GM18508 (cell line): ENCODE results near the gene PTCD1.
"Not testable (repeated sequence)": the region's sequence is repeated elsewhere in the genome, so short reads cannot be mapped to it uniquely, and the experiment has no call there.

Experiments used
- ATAC-seq: cut with Tn5 transposase; IDR thresholded peaks from one replicate; pipeline ENCODE4 v1.9.1; 2021; ENCODE audit warnings: moderate number of reproducible peaks; ENCODE audit not compliant: insufficient read depth, unreplicated experiment

The PTCD1 gene

DNA sequence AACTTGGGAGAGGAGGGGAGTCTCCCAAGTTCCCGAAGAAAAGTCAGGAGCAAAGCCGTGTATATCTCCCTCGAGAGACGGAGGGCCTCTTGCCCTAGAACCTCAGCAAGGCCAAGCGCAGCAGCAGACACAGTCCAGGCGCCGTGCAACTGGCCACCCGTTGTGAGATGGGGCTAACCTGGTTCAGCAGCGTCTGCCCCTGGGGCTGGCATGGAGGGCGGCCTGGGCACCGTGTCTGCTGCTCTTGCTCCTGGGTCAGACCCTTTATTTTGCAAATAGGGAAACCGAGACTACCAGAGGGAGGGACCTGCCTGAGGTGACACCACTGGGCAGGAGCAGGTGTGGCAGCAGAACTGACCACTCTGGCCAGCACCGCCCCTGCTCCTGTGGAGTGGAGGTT lies 13.9 kb upstream of the PTCD1 start:
- no peak for ATAC-seq

- ATAC-seq = no peak
Observed at GRCh38 chr7:99451936-99452335, 13.3 kb upstream of the PTCD1 start.

DNA sequence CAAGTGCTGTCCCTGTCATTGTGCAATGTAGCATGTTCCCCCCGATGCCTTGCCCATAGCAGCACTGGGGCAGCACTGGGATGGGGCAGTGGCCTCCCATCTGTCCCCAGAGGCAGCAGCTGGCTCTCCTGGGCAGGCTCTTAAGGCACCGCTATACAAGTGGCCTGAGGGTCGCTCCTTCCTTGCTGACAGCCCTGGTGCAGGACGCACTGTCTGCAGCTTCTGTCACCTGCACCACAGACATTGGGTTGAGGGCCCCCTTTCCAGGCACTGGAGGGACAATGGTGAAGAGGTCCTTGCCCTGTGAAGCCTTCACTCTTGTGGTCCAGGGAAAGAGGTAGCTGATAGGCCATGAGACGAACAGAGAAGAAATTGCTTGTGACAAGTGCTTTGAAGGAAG lies 10.7 kb upstream of the PTCD1 start:
- no peak for ATAC-seq

DNA sequence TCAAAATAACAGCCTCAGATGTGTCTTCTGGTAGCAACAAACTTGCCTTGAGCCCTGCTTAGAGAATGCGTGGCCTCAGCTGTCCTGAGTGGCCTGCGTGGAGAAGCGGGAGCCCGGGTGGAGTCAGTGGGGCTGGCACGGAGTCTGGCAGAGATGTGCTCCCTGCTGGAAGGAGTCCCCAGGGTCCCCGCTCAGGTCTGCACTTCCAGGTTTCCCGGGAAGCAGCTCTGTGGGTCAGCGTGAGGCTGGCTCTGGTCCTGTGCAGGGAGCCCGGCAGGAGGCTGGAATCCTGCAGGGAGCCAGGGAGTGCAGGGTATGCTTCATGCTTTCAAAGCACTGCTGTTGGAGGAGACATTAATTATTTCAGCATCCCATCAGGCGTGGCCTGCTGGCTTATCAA lies 10.3 kb upstream of the PTCD1 start:
- no peak for ATAC-seq

DNA sequence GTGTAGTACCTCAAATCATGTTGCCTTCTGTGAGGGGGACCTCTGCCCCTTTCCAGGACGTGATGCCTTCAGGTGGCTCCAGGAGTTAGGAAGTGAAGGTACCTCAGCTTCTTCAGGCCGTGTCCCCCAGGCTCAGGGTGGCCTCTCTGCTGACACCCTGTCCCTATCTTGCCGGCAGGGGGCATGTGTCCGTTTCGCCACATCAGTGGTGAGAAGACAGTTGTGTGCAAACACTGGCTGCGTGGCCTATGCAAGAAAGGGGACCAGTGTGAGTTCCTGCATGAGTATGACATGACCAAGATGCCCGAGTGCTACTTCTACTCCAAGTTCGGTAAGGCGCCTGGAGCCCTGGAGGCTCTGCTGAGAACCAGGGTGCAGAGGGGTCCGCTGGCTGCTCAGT lies 9.3 kb upstream of the PTCD1 start:
- no peak for ATAC-seq

DNA sequence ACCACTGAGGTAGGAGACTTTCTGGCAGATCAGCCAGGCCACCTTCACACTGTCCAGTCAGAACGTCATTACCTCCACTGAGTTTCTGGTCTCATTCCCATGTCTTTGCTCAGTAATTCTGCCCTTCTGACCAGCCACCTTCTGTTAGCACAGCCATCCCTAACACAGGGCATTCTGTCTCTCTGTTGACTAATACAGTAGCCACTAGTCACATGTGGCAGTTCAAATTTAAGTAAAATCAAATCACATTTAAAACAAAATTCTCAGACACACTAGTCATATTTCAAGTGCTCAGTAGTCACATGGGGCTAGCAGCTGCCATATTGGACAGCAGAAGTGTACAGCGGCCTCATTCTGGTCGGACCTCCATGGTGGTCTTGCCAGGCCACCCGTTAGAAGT lies 7.5 kb upstream of the PTCD1 start:
- no peak for ATAC-seq

GRCh38 chr7:99440195-99440594 lies 1.6 kb upstream of the PTCD1 start:
- ATAC-seq = no peak

GRCh38 chr7:99437946-99438572 lies 539 bp downstream of the PTCD1 start:
- no peak for ATAC-seq

DNA sequence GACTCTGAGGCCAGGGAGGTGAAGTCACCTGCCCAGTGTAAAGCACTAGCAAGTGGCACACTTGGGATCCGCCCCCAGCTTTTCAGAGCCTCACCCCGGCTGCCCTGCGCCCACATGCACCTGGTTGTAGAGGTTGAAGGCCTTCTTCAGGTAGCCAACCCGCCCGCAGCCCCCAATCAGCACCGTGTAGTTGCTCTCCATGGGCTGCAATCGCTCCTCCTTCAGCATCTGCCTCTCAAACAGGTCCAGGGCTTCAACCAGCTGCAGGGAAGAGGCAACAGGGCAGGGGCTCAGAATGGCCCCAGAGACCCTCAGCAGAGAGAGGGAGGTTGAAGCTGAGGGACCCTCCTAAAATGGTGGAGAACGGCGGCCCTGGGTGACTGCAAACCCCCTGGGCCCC lies 5.4 kb downstream of the PTCD1 start:
- no peak for ATAC-seq

- ATAC-seq = not testable (repeated sequence)
Observed at GRCh38 chr7:99431756-99432540, 6.7 kb downstream of the PTCD1 start.

- ATAC-seq = no peak
Observed at GRCh38 chr7:99429756-99430155, 8.8 kb downstream of the PTCD1 start.

DNA sequence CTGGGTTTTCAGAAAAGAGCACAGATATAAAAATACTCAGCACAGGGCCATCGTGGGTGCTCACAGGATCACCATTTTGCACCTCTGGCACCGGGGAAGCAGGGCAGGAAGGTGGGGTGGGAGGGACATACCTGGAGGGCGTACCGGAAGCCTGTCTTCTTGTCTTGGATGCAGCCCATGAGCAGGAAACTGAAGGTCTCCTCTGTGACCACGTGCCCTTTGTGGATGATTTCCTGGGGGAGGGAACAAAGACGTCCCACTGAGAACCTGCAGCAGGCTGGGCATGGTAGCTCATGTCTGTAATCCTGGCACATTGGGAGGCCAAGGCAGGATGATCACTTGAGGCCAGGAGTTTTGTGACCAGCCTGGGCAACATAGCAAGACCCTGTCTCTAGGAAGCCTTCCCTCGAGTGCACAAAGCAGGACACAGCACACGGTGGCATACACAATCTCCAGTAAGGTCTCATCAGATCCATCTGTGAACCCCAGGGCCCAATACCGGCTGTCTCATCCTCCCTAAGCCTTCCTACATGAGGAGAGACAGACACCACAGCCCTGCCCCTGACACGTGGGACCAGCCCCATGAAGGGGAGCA lies 9.5 kb downstream of the PTCD1 start:
- ATAC-seq = no peak

DNA sequence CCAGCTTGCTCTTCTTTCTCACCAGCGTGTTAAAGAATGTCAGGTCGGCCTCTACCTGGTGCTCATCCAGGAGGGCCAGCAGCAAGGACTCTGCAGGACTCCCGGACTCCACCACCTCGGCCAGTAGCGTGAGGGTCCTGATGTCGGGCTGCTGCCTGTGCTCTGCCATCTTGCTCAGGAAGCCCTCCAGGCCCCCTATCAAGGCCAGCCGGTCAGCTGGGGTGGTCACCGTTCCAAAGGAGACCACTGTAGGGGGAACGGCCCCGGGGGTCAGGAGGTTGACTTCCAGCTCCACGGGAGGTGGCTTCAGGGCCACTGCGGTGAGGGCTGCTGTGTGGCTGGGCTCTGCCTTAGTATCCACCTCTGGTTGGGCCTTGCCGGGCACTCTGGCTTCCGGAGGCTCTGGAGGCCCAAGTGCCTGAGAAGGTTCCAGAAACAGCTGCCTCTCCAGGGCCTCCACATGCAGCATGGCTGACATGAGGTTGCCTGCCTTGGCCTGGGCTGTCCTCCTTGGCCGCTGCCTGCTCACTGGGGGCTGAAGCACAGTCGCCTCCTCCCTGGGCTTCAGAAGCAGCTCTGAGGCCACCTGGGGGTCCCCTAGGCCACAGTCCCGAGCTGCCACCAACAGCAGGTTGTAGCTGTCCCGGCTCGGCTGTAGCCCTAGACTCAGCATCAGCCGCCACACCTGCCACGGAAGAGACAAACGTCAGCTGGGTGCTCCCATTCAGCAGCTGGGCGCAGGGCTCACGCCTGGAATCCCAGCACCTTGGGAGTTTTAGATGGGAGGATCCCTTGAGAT lies 13.5 kb downstream of the PTCD1 start:
- ATAC-seq = no peak

- ATAC-seq = no peak
Observed at GRCh38 chr7:99422625-99423024, 16.0 kb downstream of the PTCD1 start.

GRCh38 chr7:99422186-99422585 lies 16.4 kb downstream of the PTCD1 start:
- no peak for ATAC-seq

DNA sequence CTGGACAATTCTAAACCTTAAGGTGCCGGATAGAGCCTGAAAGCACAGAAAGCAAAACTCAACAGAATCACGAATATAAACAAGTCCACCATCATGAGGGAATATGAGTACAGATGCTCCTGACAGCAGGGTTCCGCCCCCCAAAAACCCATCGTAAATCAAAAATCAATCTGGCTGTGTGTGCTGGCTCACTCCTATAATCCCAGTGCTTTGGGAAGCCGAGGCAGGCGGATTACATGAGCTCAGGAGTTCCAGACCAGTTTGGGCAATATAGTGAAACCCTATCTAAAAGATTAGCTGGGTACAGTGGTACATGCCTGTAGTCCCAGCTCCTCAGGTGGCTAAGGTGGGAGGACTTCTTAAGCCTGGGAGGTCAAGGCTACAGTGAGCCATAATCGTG lies 17.6 kb downstream of the PTCD1 start:
- ATAC-seq = no peak

DNA sequence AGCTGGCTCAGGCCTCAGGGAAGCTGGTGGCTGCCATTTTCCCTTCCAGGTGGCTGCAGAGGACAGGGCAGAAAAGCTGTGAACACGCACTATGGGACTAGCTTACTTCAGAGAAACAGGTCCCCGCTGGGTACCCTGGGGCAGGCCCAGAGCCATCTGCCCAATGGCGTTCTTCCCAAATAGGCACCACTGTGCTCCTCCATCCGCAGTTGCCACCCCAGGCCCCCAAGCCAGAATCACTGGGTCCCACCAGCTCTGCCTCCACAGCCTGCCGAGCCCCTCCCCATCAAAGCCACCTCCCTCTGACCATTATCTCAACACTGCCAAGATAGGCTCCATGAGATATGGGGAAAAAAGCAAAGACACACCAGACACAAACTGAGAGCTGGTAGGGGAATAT lies 18.4 kb downstream of the PTCD1 start:
- ATAC-seq = no peak

DNA sequence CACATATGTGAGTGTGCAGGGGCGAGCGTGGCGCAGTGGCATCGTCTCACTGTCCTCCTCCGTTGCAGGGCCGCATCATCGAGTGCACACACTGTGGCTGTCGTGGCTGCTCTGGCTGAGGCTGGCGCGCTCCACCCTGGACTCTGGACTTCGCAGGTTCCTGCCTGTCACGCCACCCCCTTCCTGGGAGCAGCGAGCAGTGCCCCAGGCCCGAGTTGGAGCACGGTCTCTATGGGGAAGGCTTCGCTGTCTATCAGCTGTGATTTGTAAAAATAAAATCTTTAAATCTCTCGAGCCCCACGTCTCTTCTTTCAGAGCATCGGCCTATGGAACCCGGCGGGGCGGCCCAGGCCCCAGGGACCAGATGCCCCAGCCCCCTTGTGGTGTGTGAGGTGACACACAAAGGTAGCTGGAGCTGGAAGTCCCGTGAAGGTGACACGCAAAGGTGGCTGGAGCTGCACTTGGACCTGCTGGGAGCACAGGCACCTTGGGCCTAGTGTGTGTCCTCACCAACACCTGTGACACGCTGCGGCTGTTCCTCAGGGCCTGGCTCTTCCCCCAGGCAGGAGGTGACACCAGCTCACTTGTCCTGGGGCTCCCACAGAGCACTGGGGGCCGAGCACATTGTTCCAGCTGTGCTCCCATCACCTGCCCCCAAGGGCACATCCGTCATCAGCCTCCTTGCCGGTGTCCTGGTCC lies 19.1 kb downstream of the PTCD1 start:
- ATAC-seq = no peak

- no peak for ATAC-seq
Observed at GRCh38 chr7:99418260-99418659, 20.3 kb downstream of the PTCD1 start.

DNA sequence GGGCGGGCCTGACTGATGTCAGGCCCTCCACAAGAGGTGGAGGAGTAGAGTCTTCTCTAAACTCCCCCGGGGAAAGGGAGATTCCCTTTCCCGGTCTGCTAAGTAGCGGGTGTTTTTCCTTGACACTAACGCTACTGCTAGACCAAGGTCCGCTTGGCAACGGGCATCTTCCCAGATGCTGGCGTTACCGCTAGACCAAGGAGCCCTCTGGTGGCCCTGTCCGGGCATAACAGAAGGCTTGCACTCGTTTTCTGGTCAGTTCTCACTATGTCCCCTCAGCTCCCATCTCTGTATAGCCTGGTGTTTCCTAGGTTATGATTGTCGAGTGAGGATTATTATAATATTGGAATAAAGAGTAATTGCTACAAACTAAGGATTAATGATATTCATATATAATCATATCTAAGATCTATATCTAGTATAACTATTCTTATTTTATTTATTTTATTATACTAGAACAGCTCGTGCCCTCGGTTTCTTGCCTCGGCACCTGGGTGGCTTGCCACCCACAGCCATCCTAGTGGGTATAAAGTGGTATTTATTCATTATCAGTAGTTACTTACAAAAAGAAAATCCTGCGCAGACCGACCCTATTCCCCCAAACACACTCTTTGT lies 23.0 kb downstream of the PTCD1 start:
- not testable (repeated sequence) for ATAC-seq
